ENCODE data around the gene PTPRD. TPM values are rescaled to one million over a fixed set of nuclear protein-coding genes. Genes with fewer than 3 reads are reported as not detected.

Gene PTPRD
- total RNA-seq, 3 donors from 2014 or later (not counting 1 experiment from before 2014, with no cell fraction given): 0.05 to 0.68 TPM; not detected in 1

DNA sequence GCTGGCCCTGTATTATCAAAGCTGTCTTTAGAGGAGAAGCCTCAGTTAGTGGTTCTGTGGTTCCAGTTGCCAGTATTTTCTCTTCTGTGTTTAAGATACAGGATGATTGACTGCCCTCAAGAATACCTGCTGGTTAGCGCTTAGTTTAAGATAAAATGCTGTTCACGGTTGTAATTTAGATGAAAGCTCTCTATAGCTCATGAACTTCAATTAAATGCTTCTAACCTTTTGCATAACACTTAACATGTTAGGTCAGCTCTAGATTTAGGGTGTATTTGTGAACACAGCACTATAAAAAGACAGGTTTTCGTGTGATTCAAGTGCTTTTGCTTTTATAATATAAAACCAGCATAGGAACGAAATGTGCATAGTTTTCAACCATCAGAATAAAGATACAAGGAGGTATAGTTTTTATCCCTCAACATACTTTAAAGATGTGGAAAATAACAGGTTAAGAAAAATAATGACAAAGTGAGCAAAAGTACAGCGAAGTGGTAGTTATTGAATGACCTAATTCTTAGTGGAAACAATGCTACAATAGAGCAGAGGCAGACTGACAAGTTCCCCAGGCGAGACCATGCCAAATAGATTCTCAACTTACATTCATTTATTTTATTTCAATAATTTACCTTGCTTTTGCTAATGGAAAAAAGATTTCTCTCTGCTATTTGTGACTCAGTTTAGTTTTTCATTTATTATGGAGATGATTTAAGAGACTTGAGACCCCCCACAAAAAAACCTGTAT lies 2210.7 kb downstream of the PTPRD start:
- TF ChIP-seq, protein P1, sequence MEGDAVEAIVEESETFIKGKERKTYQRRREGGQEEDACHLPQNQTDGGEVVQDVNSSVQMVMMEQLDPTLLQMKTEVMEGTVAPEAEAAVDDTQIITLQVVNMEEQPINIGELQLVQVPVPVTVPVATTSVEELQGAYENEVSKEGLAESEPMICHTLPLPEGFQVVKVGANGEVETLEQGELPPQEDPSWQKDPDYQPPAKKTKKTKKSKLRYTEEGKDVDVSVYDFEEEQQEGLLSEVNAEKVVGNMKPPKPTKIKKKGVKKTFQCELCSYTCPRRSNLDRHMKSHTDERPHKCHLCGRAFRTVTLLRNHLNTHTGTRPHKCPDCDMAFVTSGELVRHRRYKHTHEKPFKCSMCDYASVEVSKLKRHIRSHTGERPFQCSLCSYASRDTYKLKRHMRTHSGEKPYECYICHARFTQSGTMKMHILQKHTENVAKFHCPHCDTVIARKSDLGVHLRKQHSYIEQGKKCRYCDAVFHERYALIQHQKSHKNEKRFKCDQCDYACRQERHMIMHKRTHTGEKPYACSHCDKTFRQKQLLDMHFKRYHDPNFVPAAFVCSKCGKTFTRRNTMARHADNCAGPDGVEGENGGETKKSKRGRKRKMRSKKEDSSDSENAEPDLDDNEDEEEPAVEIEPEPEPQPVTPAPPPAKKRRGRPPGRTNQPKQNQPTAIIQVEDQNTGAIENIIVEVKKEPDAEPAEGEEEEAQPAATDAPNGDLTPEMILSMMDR (IDR thresholded peaks at IDR 0.05): no peak
- WGBS (ENCODE audit: insufficient coverage): 82% methylated on average over 2 of the region's 6 CpGs
- H3K4me3 ChIP-seq (ENCODE audit: low read length): no peak overlapping the region
- Mint-ChIP-seq H3K27ac (no peak overlapping the region), H3K4me1 (no peaks in the 10 kb centered on the region), H3K4me3 (no peak overlapping the region), H3K27me3 (ENCODE audit: low read depth in 2 of 2) (no peaks in the 10 kb centered on the region), H3K9me3 (no peaks in the 10 kb centered on the region), H3K36me3 (no peaks in the 10 kb centered on the region)
- intact Hi-C loops (cut with micrococcal nuclease): no loop called here
- no peaks in the 10 kb centered on the region for H3K9me3 ChIP-seq (ENCODE audit: control insufficient read depth, insufficient read depth, low read length)
- no peak overlapping the region for H3K27ac ChIP-seq (ENCODE audit: low read length)
- no peak for ATAC-seq
- DNase-seq: no peak
- no peaks in the 10 kb centered on the region for H3K4me1 ChIP-seq (ENCODE audit: control insufficient read depth, insufficient read depth, low read length)
- peaks cover 2% of the 10 kb centered on the region for H3K27me3 ChIP-seq (ENCODE audit: control insufficient read depth, insufficient read depth, low read length)
- H3K36me3 ChIP-seq (ENCODE audit: control insufficient read depth, insufficient read depth, low read length): no peaks in the 10 kb centered on the region

GRCh38 chr9:8400378-8400777 lies 2212.4 kb downstream of the PTPRD start:
- no peaks in the 10 kb centered on the region for H3K9me3 Mint-ChIP-seq
- no peaks in the 10 kb centered on the region for H3K36me3 Mint-ChIP-seq
- DNase-seq (no peak), ATAC-seq (no peak)
- H3K4me1 Mint-ChIP-seq: no peaks in the 10 kb centered on the region
- TF ChIP-seq, protein P1 (IDR thresholded peaks at IDR 0.05): no peak
- intact Hi-C loops (cut with micrococcal nuclease): no loop called here
- H3K27ac ChIP-seq (ENCODE audit: low read length): no peak overlapping the region
- peaks cover 2% of the 10 kb centered on the region for H3K27me3 ChIP-seq (ENCODE audit: control insufficient read depth, insufficient read depth, low read length)
- WGBS (ENCODE audit: insufficient coverage): 100% methylated on average over 1 of the region's 1 CpG
- H3K36me3 ChIP-seq (ENCODE audit: control insufficient read depth, insufficient read depth, low read length): no peaks in the 10 kb centered on the region
- H3K9me3 ChIP-seq (ENCODE audit: control insufficient read depth, insufficient read depth, low read length): no peaks in the 10 kb centered on the region
- H3K4me3 ChIP-seq (ENCODE audit: low read length): no peak overlapping the region
- H3K27ac Mint-ChIP-seq: no peak overlapping the region
- no peaks in the 10 kb centered on the region for H3K27me3 Mint-ChIP-seq (ENCODE audit: low read depth in 2 of 2)
- H3K4me1 ChIP-seq (ENCODE audit: control insufficient read depth, insufficient read depth, low read length): no peaks in the 10 kb centered on the region
- H3K4me3 Mint-ChIP-seq: no peak overlapping the region

DNA sequence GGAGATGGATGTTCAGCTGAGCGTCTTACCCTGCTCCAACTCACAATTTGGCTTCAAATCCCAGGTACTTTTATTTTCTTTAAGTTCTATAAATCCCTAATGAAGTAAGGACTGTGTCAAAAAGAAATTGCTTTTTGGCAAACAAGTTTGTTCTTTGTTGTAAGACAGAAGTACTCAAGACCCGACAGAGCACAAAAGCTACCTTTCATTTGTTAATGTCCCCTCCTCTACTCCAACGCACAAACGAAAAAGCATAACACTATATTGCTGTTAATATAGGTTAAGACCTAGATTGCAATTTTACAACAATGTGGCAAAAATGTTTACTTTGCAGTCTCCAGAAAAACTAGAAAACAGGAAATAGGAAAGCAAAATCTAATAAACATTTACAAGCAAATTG lies 2217.8 kb downstream of the PTPRD start:
- no peak for DNase-seq
- TF ChIP-seq, protein P1 (IDR thresholded peaks at IDR 0.05): no peak
- intact Hi-C loops (cut with micrococcal nuclease): no loop called here
- H3K27me3 ChIP-seq (ENCODE audit: control insufficient read depth, insufficient read depth, low read length): no peaks in the 10 kb centered on the region
- no peaks in the 10 kb centered on the region for H3K36me3 ChIP-seq (ENCODE audit: control insufficient read depth, insufficient read depth, low read length)
- no peaks in the 10 kb centered on the region for H3K27me3 Mint-ChIP-seq (ENCODE audit: low read depth in 2 of 2)
- 100% methylated on average over 1 of the region's 4 CpGs for WGBS (ENCODE audit: insufficient coverage)
- H3K9me3 ChIP-seq (ENCODE audit: control insufficient read depth, insufficient read depth, low read length): no peaks in the 10 kb centered on the region
- H3K27ac ChIP-seq (ENCODE audit: low read length): no peak overlapping the region
- no peak overlapping the region for H3K4me3 ChIP-seq (ENCODE audit: low read length)
- ATAC-seq: no peak
- H3K4me3 Mint-ChIP-seq: no peak overlapping the region
- H3K4me1 ChIP-seq (ENCODE audit: control insufficient read depth, insufficient read depth, low read length): no peaks in the 10 kb centered on the region
- H3K27ac Mint-ChIP-seq: no peak overlapping the region
- no peaks in the 10 kb centered on the region for H3K4me1 Mint-ChIP-seq
- H3K9me3 Mint-ChIP-seq: no peaks in the 10 kb centered on the region
- H3K36me3 Mint-ChIP-seq: no peaks in the 10 kb centered on the region

DNA sequence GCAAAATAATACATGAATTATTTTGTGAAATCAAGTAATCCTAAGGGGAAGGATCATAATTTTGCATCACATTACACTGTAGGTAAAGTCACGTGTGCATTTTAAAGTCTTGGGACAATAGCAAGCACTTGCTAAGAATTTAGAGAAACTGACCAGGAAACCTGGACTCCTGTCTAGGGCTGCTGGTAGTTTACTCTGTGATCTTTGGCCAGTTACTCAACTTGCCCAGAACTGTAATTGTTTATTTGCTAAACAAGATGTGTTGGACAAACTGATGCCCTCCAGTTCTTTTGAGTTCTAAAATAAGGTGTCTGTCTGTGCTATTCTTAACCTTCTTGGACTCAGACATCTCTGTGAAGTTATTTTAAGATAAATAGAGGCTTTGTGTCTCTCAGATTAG lies 2218.5 kb downstream of the PTPRD start:
- no peaks in the 10 kb centered on the region for H3K9me3 ChIP-seq (ENCODE audit: control insufficient read depth, insufficient read depth, low read length)
- intact Hi-C loops (cut with micrococcal nuclease): no loop called here
- WGBS (ENCODE audit: insufficient coverage): 100% methylated on average over 1 of the region's 1 CpG
- H3K4me3 ChIP-seq (ENCODE audit: low read length): no peak overlapping the region
- no peak for ATAC-seq
- no peaks in the 10 kb centered on the region for H3K4me1 Mint-ChIP-seq
- H3K4me1 ChIP-seq (ENCODE audit: control insufficient read depth, insufficient read depth, low read length): no peaks in the 10 kb centered on the region
- no peak overlapping the region for H3K4me3 Mint-ChIP-seq
- no peaks in the 10 kb centered on the region for H3K27me3 ChIP-seq (ENCODE audit: control insufficient read depth, insufficient read depth, low read length)
- H3K27me3 Mint-ChIP-seq (ENCODE audit: low read depth in 2 of 2): no peaks in the 10 kb centered on the region
- H3K36me3 ChIP-seq (ENCODE audit: control insufficient read depth, insufficient read depth, low read length): no peaks in the 10 kb centered on the region
- H3K9me3 Mint-ChIP-seq: no peaks in the 10 kb centered on the region
- TF ChIP-seq, protein P1 (IDR thresholded peaks at IDR 0.05): no peak
- no peak overlapping the region for H3K27ac Mint-ChIP-seq
- no peak overlapping the region for H3K27ac ChIP-seq (ENCODE audit: low read length)
- H3K36me3 Mint-ChIP-seq: no peaks in the 10 kb centered on the region
- no peak for DNase-seq
